ENCODE results near the gene GPC6. TPM values are rescaled to one million over a fixed set of nuclear protein-coding genes. Genes with fewer than 3 reads are reported as not detected.

Gene GPC6
- total RNA-seq, 1 experiment from 2014 or later: not detected

DNA sequence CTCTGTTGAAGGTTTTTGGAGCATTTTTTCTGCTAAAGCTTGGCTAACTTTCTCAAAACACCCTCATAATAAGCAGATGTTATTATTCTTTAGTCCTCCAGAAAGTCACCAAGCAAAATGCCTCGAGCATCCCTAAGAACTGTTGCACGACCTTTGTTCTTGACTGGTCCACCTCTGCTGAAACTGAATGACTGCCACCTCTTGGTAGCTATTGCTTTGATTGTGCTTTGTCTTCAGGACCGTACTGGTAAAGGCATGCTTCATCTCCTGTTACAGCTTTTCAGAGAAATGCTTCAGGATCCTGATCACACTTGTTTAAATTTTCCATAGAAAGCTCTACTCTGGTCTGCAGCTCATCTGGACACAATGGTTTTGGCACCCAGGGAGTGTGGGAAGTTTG is 998.1 kb downstream of the GPC6 start:
- ChIA-PET CTCF (no interaction called here), POLR2A (ENCODE audit: unreplicated experiment) (no interaction called here)
- Histone ChIP-seq H2AFZ (no peak overlapping the region), H3K9me2 (ENCODE audit: insufficient read depth) (no peaks in the 10 kb centered on the region), H3K36me3 (ENCODE audit: low read depth) (no peaks in the 10 kb centered on the region), H3K79me2 (ENCODE audit: low read depth) (no peaks in the 10 kb centered on the region), H3K4me2 (no peak overlapping the region), H3K9me3 (ENCODE audit: insufficient read depth, low read depth) (no peaks in the 10 kb centered on the region), H3K27ac (no peak overlapping the region), H4K20me1 (ENCODE audit: insufficient read depth) (no peaks in the 10 kb centered on the region), H3K27me3 (ENCODE audit: insufficient read depth, low read depth) (no peaks in the 10 kb centered on the region), H3K4me1 (replicated peaks; ENCODE audit: insufficient read depth) (no peaks in the 10 kb centered on the region), H3F3A (ENCODE audit: insufficient read depth, low read depth) (no peaks in the 10 kb centered on the region), H3K4me3 (no peak overlapping the region)
- DNase-seq: no peak
- BruUV-seq (replicated peaks): no TSS peak
- TF ChIP-seq, protein P1, sequence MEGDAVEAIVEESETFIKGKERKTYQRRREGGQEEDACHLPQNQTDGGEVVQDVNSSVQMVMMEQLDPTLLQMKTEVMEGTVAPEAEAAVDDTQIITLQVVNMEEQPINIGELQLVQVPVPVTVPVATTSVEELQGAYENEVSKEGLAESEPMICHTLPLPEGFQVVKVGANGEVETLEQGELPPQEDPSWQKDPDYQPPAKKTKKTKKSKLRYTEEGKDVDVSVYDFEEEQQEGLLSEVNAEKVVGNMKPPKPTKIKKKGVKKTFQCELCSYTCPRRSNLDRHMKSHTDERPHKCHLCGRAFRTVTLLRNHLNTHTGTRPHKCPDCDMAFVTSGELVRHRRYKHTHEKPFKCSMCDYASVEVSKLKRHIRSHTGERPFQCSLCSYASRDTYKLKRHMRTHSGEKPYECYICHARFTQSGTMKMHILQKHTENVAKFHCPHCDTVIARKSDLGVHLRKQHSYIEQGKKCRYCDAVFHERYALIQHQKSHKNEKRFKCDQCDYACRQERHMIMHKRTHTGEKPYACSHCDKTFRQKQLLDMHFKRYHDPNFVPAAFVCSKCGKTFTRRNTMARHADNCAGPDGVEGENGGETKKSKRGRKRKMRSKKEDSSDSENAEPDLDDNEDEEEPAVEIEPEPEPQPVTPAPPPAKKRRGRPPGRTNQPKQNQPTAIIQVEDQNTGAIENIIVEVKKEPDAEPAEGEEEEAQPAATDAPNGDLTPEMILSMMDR (conservative IDR thresholded peaks at IDR 0.05): no peak
- TF ChIP-seq EZH2 (IDR thresholded peaks at IDR 0.05; ENCODE audit: low read depth): no peak
- intact Hi-C loops (cut with micrococcal nuclease; ENCODE audit: unreplicated experiment): no loop called here

DNA sequence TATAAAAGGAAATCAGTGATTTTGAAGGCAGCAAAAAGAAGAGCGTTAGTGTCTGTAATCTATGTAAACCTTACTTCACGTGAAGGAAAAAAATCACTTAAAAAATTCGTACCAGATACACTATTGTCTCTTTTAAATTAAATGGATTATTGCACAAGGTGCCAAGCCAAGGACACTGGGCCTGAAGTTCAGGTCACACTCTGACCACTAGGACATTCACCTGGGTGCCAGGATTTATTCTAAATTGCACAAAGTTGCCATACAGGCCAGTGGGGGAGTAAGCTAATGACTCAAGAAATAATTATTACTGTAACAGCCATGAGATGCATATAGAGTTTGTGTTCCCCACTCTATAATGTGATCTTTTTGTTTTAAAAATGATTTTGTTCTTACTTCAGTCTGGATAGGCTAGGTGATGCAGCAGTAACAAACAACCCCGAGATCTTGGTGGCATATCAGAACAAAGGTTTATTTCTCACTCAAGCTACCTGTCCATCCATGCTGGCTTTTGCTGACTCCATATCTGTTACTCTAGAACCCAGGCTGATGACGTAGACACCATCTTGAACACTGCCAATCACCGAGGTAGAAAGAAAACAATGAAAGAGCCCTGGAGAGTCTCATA is 1000.8 kb downstream of the GPC6 start:
- intact Hi-C loops (cut with micrococcal nuclease; ENCODE audit: unreplicated experiment): no loop called here
- no peak for TF ChIP-seq EZH2 (IDR thresholded peaks at IDR 0.05; ENCODE audit: low read depth)
- TF ChIP-seq, protein P1 (conservative IDR thresholded peaks at IDR 0.05): no peak
- POLR2A ChIA-PET (ENCODE audit: unreplicated experiment): interaction anchor here (0.6 kb wide), 1 partner anchor 211 kb away, joined by 4 read pairs; no protein-coding TSS in a partner anchor

GRCh38 chr13:94228763-94229162 is 1002.2 kb downstream of the GPC6 start:
- no peak for TF ChIP-seq EZH2 (IDR thresholded peaks at IDR 0.05; ENCODE audit: low read depth)
- TF ChIP-seq, protein P1 (conservative IDR thresholded peaks at IDR 0.05): no peak
- no peaks in the 10 kb centered on the region for H3K27me3 ChIP-seq (ENCODE audit: insufficient read depth, low read depth)
- H3K9me2 ChIP-seq (ENCODE audit: insufficient read depth): no peaks in the 10 kb centered on the region
- no peak overlapping the region for H2AFZ ChIP-seq
- no peaks in the 10 kb centered on the region for H4K20me1 ChIP-seq (ENCODE audit: insufficient read depth)
- no peaks in the 10 kb centered on the region for H3K4me1 ChIP-seq (replicated peaks; ENCODE audit: insufficient read depth)
- H3F3A ChIP-seq (ENCODE audit: insufficient read depth, low read depth): no peaks in the 10 kb centered on the region
- ChIA-PET CTCF (no interaction called here), POLR2A (ENCODE audit: unreplicated experiment) (no interaction called here)
- no TSS peak for BruUV-seq (replicated peaks)
- intact Hi-C loops (cut with micrococcal nuclease; ENCODE audit: unreplicated experiment): no loop called here
- H3K79me2 ChIP-seq (ENCODE audit: low read depth): no peaks in the 10 kb centered on the region
- H3K9me3 ChIP-seq (ENCODE audit: insufficient read depth, low read depth): no peaks in the 10 kb centered on the region; the same call in 1 of the 2 replicates
- DNase-seq: no peak
- H3K4me2 ChIP-seq: no peak overlapping the region
- no peak overlapping the region for H3K27ac ChIP-seq
- no peaks in the 10 kb centered on the region for H3K36me3 ChIP-seq (ENCODE audit: low read depth)
- no peak overlapping the region for H3K4me3 ChIP-seq

More for the DNA sequence above, 1000.8 kb downstream of the GPC6 start:
- no peaks in the 10 kb centered on the region for H3K79me2 ChIP-seq (ENCODE audit: low read depth)
- no peaks in the 10 kb centered on the region for H3K9me3 ChIP-seq (ENCODE audit: insufficient read depth, low read depth)
- no peaks in the 10 kb centered on the region for H4K20me1 ChIP-seq (ENCODE audit: insufficient read depth)
- H2AFZ ChIP-seq: no peak overlapping the region
- no peaks in the 10 kb centered on the region for H3F3A ChIP-seq (ENCODE audit: insufficient read depth, low read depth)
- no peak overlapping the region for H3K4me2 ChIP-seq
- DNase-seq: no peak
- CTCF ChIA-PET: no interaction called here
- no TSS peak for BruUV-seq (replicated peaks)
- H3K4me3 ChIP-seq: no peak overlapping the region
- H3K27ac ChIP-seq: no peak overlapping the region
- no peaks in the 10 kb centered on the region for H3K4me1 ChIP-seq (replicated peaks; ENCODE audit: insufficient read depth)
- H3K36me3 ChIP-seq (ENCODE audit: low read depth): no peaks in the 10 kb centered on the region
- H3K27me3 ChIP-seq (ENCODE audit: insufficient read depth, low read depth): no peaks in the 10 kb centered on the region
- no peaks in the 10 kb centered on the region for H3K9me2 ChIP-seq (ENCODE audit: insufficient read depth)
